ENCODE results near the gene RIC8B.

RIC8B gene

GRCh38 chr12:106889326-106889725 lies 114.8 kb downstream of the RIC8B start:
- Mint-ChIP-seq H3K36me3 (ENCODE audit: low read depth) (peaks cover 14% of the 10 kb centered on the region), H3K27me3 (ENCODE audit: low read depth, poor library complexity) (no peaks in the 10 kb centered on the region), H3K4me1 (peaks cover 23% of the 10 kb centered on the region), H3K9me3 (no peaks in the 10 kb centered on the region), H3K27ac (no peak overlapping the region), H3K4me3 (no peak overlapping the region)
- no peak for DNase-seq
- TF ChIP-seq CTCF (IDR thresholded peaks at IDR 0.05), result no peak

DNA sequence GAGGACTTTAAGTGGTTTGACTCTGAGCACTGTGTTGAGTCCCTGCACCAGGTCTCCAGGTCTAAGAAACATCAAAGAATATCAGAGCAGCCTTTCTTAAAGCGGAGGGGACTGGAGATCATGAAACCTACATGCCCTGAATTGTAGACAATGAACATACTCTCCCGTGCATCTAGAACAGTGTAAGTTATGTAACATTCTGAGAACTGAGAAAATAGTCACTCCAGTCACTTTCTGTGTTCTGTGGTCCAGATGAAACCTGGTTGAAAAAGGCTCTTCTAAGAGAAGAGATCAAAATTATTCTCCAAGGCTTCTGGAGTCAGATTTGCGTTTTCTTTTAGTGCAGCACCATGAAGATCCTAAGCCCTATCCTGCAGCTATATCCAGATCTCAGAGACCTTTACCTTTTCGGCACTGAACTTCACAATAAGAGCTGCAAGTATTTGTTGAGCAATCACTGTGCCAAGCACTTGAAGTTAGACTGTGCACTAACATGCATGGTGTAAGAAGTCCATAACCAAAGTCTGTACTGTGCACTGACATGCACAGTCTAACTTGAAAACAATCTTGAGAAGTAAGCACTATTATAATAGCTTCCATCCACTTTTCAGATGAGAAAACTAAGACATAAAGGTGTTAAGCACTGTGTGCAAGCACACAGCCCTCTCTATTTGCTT lies 115.6 kb downstream of the RIC8B start:
- TF ChIP-seq CTCF (IDR thresholded peaks at IDR 0.05), result no peak
- no peak for DNase-seq

GRCh38 chr12:106892075-106892474 lies 117.6 kb downstream of the RIC8B start:
- Mint-ChIP-seq H3K27me3 (ENCODE audit: low read depth, poor library complexity) (no peaks in the 10 kb centered on the region), H3K4me3 (no peak overlapping the region), H3K9me3 (no peaks in the 10 kb centered on the region), H3K4me1 (peaks cover 40% of the 10 kb centered on the region), H3K27ac (no peak overlapping the region), H3K36me3 (ENCODE audit: low read depth) (peaks cover 6% of the 10 kb centered on the region)
- no peak for DNase-seq
- no peak for TF ChIP-seq CTCF (IDR thresholded peaks at IDR 0.05)

More for the DNA sequence above, 115.6 kb downstream of the RIC8B start:
- Mint-ChIP-seq H3K4me3 (no peak overlapping the region), H3K27ac (no peak overlapping the region), H3K9me3 (no peaks in the 10 kb centered on the region), H3K36me3 (ENCODE audit: low read depth) (peaks cover 8% of the 10 kb centered on the region), H3K4me1 (peaks cover 24% of the 10 kb centered on the region), H3K27me3 (ENCODE audit: low read depth, poor library complexity) (no peaks in the 10 kb centered on the region)

DNA sequence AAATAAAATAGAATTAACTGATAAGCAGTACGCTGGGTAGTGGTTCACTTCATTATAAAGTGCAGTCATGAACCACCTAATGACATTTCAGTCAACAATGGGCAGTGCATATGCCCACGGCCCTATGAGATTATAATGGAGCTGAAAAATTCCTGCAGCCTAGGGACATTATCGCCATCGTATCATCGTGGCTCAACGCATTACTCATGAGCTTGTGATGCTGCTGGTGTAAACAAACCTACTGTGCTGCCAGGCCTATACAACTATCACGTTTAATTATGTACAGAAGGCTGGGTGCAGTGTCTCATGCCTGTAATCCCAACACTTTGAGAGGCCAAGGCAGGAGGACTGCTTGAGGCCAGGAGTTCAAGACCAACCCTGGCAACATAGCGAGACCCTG lies 119.0 kb downstream of the RIC8B start:
- Mint-ChIP-seq H3K27me3 (ENCODE audit: low read depth, poor library complexity) (no peaks in the 10 kb centered on the region), H3K4me3 (no peak overlapping the region), H3K4me1 (peaks cover 54% of the 10 kb centered on the region), H3K36me3 (ENCODE audit: low read depth) (no peaks in the 10 kb centered on the region), H3K27ac (no peak overlapping the region), H3K9me3 (no peaks in the 10 kb centered on the region)
- no peak for TF ChIP-seq CTCF (IDR thresholded peaks at IDR 0.05)
- DNase-seq, result no peak

GRCh38 chr12:106894774-106895173 lies 120.3 kb downstream of the RIC8B start:
- Mint-ChIP-seq H3K36me3 (ENCODE audit: low read depth) (no peaks in the 10 kb centered on the region), H3K27ac (no peak overlapping the region), H3K4me1 (peaks cover 67% of the 10 kb centered on the region), H3K9me3 (no peaks in the 10 kb centered on the region), H3K27me3 (ENCODE audit: low read depth, poor library complexity) (no peaks in the 10 kb centered on the region), H3K4me3 (no peak overlapping the region)
- DNase-seq, result no peak
- no peak for TF ChIP-seq CTCF (IDR thresholded peaks at IDR 0.05)

DNA sequence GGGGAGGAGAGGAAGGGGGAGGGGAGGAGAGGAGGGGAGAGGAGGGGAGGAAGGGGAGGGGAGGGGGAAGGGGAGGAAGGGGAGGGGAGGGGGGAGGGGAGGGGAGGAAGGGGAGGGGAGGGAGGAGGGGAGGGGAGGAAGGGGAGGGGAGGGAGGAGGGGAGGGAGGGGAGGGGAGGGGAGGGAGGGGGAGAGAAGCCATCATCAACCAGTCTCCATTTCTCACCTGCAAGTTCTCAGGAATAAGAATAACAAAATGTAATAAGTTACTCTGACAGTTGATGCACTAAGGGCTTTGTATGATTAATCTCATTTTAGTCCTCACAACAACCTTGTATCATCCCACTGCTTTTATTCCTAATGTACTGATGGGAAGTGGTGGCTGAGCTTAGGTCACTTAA lies 122.1 kb downstream of the RIC8B start:
- no peak for TF ChIP-seq CTCF (IDR thresholded peaks at IDR 0.05)
- Mint-ChIP-seq H3K9me3 (no peaks in the 10 kb centered on the region), H3K27me3 (ENCODE audit: low read depth, poor library complexity) (no peaks in the 10 kb centered on the region), H3K36me3 (ENCODE audit: low read depth) (no peaks in the 10 kb centered on the region), H3K27ac (no peak overlapping the region), H3K4me1 (peaks cover 75% of the 10 kb centered on the region), H3K4me3 (no peak overlapping the region)
- no peak for DNase-seq

Data from nephron progenitor cell (in vitro differentiated cells).